NCI-H1417 treated with DMSO at 0.1 percent for 48 hours (cell line): Measurements from ENCODE around the gene GNPTG.
A peak's percentile ranks its signal among the peaks of the same experiment; 100 is the strongest.
"Not testable (repeated sequence)": the region's sequence is repeated elsewhere in the genome, so short reads cannot be mapped to it uniquely, and the experiment has no call there.

Source experiments
- DNase-seq: peaks from one replicate; lab custom pipeline; 2025; lab: John Stamatoyannopoulos, UW

Gene GNPTG

DNA sequence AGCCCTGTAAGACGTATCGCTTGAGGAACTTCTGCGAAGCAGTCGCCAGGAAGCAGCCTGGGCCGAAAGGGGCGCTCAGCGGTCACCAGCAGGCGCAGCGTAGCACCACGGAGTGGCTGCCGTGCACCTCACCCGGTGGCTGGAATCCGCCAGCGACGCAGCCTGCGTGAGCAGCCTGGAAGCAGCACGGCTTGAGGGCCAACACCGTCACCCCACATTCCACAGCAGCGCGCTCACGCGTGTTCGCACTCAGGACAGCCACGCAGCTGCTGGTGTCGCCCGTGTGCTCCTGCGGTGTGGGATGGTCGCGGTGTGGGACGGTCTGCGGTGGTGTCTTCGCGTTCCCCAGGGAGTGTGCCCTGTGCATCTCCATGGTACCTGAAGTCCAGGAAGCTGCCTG, 32.7 kb upstream of the GNPTG start:
- no peak for DNase-seq

DNA sequence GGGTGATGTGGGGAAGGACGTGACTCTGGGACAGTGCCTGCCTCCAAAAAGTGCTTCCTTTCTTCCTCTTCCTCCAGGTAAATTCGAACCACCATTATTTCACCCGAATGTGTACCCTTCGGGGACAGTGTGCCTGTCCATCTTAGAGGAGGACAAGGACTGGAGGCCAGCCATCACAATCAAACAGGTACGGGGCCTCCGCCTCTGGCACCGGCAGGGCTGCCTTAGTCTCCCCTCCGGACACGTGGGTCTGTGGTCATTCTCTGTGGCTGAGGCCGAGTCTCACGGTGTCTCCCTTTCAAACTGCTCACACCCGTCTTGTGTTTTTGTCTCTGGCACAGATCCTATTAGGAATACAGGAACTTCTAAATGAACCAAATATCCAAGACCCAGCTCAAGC, 31.6 kb upstream of the GNPTG start:
- DNase-seq: no peak

DNA sequence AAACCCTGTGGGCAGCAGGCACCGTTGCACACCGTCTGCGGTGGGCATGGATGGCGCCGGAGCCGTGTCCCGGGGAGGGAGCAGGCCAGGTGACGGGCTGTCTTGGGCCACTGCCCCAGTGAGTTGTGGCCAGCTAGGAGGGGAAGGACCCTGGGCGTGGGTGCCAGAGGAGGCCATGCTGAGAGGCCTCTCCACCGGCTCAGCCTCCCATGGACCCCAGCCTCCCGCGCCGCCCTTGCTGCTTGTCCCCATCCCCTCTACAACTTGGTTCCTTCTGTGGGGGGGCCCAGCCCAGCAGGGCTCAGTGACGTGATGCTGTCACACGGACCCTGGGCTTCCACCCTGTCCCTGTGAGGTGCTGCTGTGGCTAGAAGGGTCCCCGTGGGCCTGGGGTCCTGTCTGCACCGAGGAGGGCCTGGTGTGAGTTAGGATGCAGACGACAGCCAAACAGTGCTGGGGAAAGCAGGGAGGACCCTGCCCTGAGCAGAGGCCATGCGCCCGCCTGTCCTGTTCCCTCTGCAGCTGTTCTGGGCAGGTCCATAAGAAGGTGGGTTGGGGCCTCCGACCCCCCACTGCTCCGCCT, 31.0 kb upstream of the GNPTG start:
- no peak for DNase-seq

- DNase-seq: no peak
These were observed 29.3 kb upstream of the GNPTG start for GRCh38 chr16:1322407-1322806.

GRCh38 chr16:1323296-1324239, 28.2 kb upstream of the GNPTG start:
- DNase-seq: no peak

DNA sequence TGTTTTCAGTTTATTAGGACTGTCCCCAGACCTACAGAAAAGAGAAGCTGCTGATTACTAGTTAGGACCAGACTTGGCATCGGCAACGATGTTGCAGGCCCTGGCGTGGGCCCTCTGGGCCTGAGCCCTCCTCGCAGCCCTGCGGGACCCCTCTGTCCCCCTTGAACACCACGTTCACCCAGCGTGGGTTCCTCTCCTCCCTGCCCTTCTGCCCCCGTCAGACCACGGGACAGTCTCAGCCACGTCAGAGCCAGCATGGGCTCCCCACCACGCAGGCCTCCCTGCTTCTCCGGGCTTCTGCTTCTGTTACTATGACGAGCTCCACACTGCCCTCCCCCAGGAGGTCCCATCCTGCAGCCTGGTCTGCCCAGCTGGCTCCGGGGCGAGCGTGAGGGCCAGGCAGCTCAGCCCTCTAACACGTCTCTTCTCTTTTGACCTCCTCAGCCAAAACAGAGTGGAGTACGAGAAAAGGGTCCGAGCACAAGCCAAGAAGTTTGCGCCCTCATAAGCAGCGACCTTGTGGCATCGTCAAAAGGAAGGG, 27.4 kb upstream of the GNPTG start:
- DNase-seq: no peak

DNA sequence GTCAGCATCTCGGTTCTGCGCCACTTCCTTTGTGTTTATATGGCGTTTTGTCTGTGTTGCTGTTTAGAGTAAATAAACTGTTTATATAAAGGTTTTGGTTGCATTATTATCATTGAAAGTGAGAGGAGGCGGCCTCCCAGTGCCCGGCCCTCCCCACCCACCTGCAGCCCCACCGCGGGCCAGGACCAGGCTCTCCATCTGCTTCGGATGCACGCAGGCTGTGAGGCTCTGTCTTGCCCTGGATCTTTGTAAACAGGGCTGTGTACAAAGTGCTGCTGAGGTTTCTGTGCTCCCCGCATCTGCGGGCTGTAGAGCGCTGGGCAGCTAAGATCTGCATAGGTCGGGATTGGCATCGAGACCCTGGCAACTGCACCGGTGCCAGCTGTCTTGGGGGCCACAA, 26.5 kb upstream of the GNPTG start:
- DNase-seq: no peak

DNA sequence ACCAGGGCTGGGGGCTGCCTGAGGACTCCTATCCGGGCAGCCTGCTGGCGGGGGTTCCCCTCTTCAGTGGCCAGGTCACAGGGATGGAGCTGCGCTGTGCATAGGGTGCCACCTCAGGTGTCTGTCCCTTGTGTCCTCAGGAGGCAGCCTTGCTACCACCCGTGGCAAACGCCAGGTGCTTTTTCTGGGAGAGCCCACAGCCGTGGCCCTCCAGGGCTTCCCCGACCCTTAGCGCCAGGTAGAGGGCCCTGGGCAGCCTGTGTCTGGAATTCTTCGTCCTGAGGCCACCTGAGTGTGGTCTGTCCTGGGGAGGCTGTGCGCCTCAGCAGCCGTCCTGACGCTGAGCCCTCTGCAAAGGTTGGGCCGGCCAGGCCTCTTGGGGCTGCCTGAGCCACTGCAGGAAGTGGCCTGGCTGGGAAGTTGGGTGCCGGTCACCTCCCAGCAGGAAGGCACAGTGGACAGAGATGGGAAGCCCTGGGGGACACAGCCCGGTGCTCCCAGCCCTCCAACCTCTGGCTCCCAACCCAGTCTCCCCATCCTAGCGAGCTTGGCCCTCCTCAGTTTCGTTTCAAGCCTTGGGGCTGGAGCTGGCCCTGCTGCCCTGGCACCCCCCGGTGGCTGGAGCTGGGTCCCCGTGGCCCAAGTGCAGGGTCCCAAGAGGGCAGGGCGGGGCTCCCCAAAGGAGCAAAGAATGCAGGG, 25.9 kb upstream of the GNPTG start:
- DNase-seq: no peak

DNA sequence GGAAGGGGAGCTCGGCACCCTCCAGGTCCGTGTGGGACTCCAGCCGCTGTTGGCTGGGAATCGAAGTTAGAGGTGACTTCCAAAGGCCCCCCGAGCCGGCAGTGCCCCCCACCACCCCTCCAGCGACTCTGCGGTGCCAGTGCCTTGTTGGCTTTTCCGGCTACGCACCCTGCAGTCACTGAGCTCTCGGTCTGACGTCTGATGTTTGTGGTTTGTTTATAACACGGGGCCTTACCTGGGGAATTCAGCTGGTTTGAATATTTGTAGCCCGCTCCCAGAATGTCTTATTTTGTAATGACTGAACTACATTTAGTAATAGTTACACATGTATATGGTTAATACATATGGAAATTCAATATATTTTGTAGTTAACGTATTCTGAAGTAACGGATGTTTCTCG, 25.3 kb upstream of the GNPTG start:
- no peak for DNase-seq

- no peak for DNase-seq
These were observed 24.6 kb upstream of the GNPTG start for GRCh38 chr16:1326946-1327618.

- no peak for DNase-seq
These were observed 24.1 kb upstream of the GNPTG start for GRCh38 chr16:1327619-1327947.

- DNase-seq: not testable (repeated sequence)
These were observed 23.6 kb upstream of the GNPTG start for GRCh38 chr16:1328136-1328535.

GRCh38 chr16:1328961-1329360, 22.8 kb upstream of the GNPTG start:
- DNase-seq: not testable (repeated sequence)

- no peak for DNase-seq
These were observed 21.3 kb upstream of the GNPTG start for GRCh38 chr16:1330260-1330914.

- no peak for DNase-seq
These were observed 20.6 kb upstream of the GNPTG start for GRCh38 chr16:1330931-1331711.

- DNase-seq: peak; percentile 13
These were observed 19.8 kb upstream of the GNPTG start for GRCh38 chr16:1331712-1332617.

GRCh38 chr16:1332618-1333148, 19.0 kb upstream of the GNPTG start:
- no peak for DNase-seq

DNA sequence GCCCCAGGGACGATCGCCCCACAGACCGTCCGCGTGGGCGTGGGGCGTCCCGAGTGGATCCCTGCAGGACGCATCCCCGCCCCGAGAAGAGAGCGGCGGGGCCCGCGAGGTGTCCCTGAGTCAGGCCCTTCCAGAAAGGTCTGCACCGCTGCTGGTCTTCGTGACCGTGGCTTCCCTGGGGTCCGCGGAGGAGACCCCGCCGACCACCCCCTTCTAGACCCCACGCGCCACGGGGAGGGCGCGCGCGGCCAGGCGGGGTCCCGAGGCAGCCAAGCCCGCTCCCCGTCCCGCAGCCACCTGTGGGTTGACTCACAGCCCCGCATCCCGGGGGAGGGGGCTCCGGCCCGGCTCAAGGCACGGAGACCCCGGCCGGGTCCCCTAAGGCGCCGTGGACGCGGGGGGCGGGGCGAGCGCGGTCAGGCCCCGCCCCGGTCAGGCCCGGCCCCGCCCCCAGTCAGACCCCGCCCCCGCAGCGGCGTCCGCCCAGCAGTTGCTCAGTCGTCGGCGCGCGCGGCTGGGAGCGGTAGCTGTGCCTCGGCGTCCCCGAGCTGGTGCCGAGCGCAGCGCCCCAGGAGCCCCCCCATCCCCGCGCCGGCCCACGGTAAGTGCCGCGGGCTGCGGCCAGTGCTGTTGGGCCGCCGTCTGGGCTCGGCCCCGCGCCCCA, 18.4 kb upstream of the GNPTG start, which contains the start of gene BAIAP3:
Gene BAIAP3, plus strand, starts transcription at position 497 of the 664 bp plus-strand sequence. CDS start 4,905 bp downstream, outside the sequence.
- no peak for DNase-seq
